Endothelial cell of umbilical vein (primary cell): ENCODE data around the gene SMIM14. TPM values are rescaled to one million over a fixed set of nuclear protein-coding genes. Genes with fewer than 3 reads are reported as not detected.

Source experiments
- BruUV-seq: library from RNA; stranded (reverse); fragments of 400-500 nt; replicated peaks from 2 replicates; lab custom pipeline; 2021; lab: Mats Ljungman, UMichigan
- CTCF ChIA-PET: fragments of 300-600, 350-600 bp; sonication (Branson Sonifier 250); formaldehyde crosslinking; loops from one replicate; lab custom pipeline; 2021; ENCODE audit warnings: antibody characterized with exemption, inconsistent platforms; lab: Charles Lee
- POLR2A ChIA-PET: fragments of 300-600, 350-600 bp; sonication (Branson Sonifier 250); formaldehyde crosslinking; loops from one replicate; lab custom pipeline; 2021; ENCODE audit warnings: antibody characterized with exemption, inconsistent platforms; lab: Charles Lee
- DNase-seq: peaks from one replicate; pipeline ENCODE4 v3.0.0-alpha.2; 2011; ENCODE audit warnings: low read depth, low spot score
- FAIRE-seq: peaks from 2 replicates; lab custom pipeline; 2011; peaks lifted over from hg19 to GRCh38; lab: Jason Lieb, UNC
- H2AFZ ChIP-seq: 2 replicates; pipeline ENCODE4 v1.6.0; 2012; ENCODE audit warnings: low read depth, low read length, control low read depth, inconsistent platforms
- H3K27ac ChIP-seq: 2 replicates; pipeline ENCODE4 v1.5.1; 2011; ENCODE audit warnings: low read depth, mild to moderate bottlenecking, control low read depth, low read length, moderate library complexity; ENCODE audit not compliant: insufficient read depth
- H3K27me3 ChIP-seq, 2 experiments: 2 replicates each; pipeline versions ENCODE4 v1.6.0 to v1.6.1; 2011; ENCODE audit warnings: low read length in 2 of 2, mixed read lengths in 1 of 2; ENCODE audit not compliant: control insufficient read depth in 2 of 2, insufficient read depth in 2 of 2
- H3K36me3 ChIP-seq, 2 experiments: 2 replicates in 1 of 2; 3 replicates in 1 of 2; pipeline ENCODE4 v1.5.1; 2011; ENCODE audit warnings: low read length in 2 of 2, mild to moderate bottlenecking in 1 of 2, moderate library complexity in 1 of 2; ENCODE audit not compliant: control insufficient read depth in 2 of 2, insufficient read depth in 2 of 2; ENCODE audit errors: extremely low read depth in 1 of 2
- H3K4me1 ChIP-seq: 3 replicates; pipeline ENCODE4 v1.5.1; 2011; ENCODE audit warnings: mild to moderate bottlenecking, low read length; ENCODE audit not compliant: control insufficient read depth, insufficient read depth; ENCODE audit errors: extremely low read depth
- H3K4me2 ChIP-seq: 2 replicates; pipeline ENCODE4 v1.6.1; 2011; ENCODE audit warnings: low read length, control low read depth, mixed read lengths; ENCODE audit not compliant: insufficient read depth
- H3K4me3 ChIP-seq, 3 experiments: fragments of 200-600 bp in 1 of 3; sonication (generic), shearing (Covaris generic) in 1 of 3; replicated peaks in 1 of 3; 2 replicates each; pipeline ENCODE4 v1.5.1; 2011 to 2016; ENCODE audit warnings: control low read depth in 3 of 3, low read length in 3 of 3, mild to moderate bottlenecking in 2 of 3, inconsistent platforms in 1 of 3, low read depth in 1 of 3, moderate library complexity in 1 of 3; ENCODE audit not compliant: insufficient read depth in 1 of 3
- H3K79me2 ChIP-seq: 2 replicates; pipeline ENCODE4 v1.6.0; 2012; ENCODE audit warnings: low read length, inconsistent platforms; ENCODE audit not compliant: control insufficient read depth, insufficient read depth
- H3K9ac ChIP-seq: replicated peaks from 2 replicates; pipeline ENCODE3; 2011; ENCODE audit warnings: low read length, control low read depth; ENCODE audit not compliant: insufficient read depth; ENCODE audit errors: extremely low read depth
- H3K9me1 ChIP-seq: replicated peaks from 3 replicates; pipeline ENCODE4 v1.6.0; 2011; ENCODE audit warnings: mild to moderate bottlenecking, low read length; ENCODE audit not compliant: control insufficient read depth, insufficient read depth; ENCODE audit errors: extremely low read depth
- H3K9me3 ChIP-seq: replicated peaks from 2 replicates; pipeline ENCODE4 v1.5.1; 2012; ENCODE audit warnings: low read length, inconsistent platforms; ENCODE audit not compliant: control insufficient read depth, insufficient read depth
- H4K20me1 ChIP-seq: replicated peaks from 2 replicates; pipeline ENCODE3; 2011; ENCODE audit warnings: mild to moderate bottlenecking, low read length; ENCODE audit not compliant: control insufficient read depth, insufficient read depth; ENCODE audit errors: extremely low read depth
- EZH2 ChIP-seq: IDR thresholded peaks from 2 replicates; pipeline ENCODE4 v1.6.1; 2012; ENCODE audit warnings: borderline replicate concordance, low read depth, mild to moderate bottlenecking, moderate library complexity, low read length, inconsistent platforms; ENCODE audit not compliant: severe bottlenecking
- FOS ChIP-seq: IDR thresholded peaks from 2 replicates; pipeline ENCODE4 v1.6.1; 2011; ENCODE audit warnings: mild to moderate bottlenecking, low read length, moderate library complexity, borderline replicate concordance; ENCODE audit not compliant: insufficient read depth
- GATA2 ChIP-seq: IDR thresholded peaks from 2 replicates; pipeline ENCODE4 v1.7.0; 2011; ENCODE audit warnings: low read depth, mild to moderate bottlenecking, moderate library complexity, mixed read lengths, low read length; ENCODE audit not compliant: insufficient read length, insufficient read depth
- JUN ChIP-seq: IDR thresholded peaks from 2 replicates; pipeline ENCODE4 v1.6.1; 2011; ENCODE audit warnings: borderline replicate concordance, low read depth; ENCODE audit not compliant: insufficient read length, insufficient read depth
- MYC ChIP-seq: IDR thresholded peaks from one replicate; pipeline ENCODE4 v1.6.1; 2011; ENCODE audit warnings: mild to moderate bottlenecking, low read depth, low read length
- POLR2A ChIP-seq: IDR thresholded peaks from 2 replicates; pipeline ENCODE4 v1.6.1; 2012; ENCODE audit warnings: low read depth, mild to moderate bottlenecking, control low read depth, low read length
- POLR2AphosphoS5 ChIP-seq: IDR thresholded peaks from 2 replicates; pipeline ENCODE4 v1.6.1; 2012; ENCODE audit warnings: low read depth, mild to moderate bottlenecking, control low read depth, low read length, moderate library complexity; ENCODE audit not compliant: insufficient read depth
- dilution Hi-C: fragments of 300-500 bp; cut with MboI; formaldehyde crosslinking; loops from one replicate; pipeline ENCODE4 v1.15.0; 2019; ENCODE audit warnings: low sequenced_read_pairs; ENCODE audit not compliant: extremely low pct_ligation_motif_present
- intact Hi-C: fragments of 100-400 bp; cut with micrococcal nuclease; formaldehyde crosslinking; loops from one replicate; pipeline ENCODE4 v1.10.0; 2022
- polyA plus RNA-seq, 4 experiments: library from polyadenylated mRNA; depleted of rRNA in 3 of 4; stranded (reverse) in 3 of 4; unstranded in 1 of 4; fragments of >200 nt; gene quantifications; 2 replicates each; pipeline versions ENCODE4 v1.2.1 to v1.2.3, GENCODE V29; 2011 to 2012; ENCODE audit warnings: missing spikeins in 1 of 4
- total RNA-seq: library from RNA; stranded (reverse); gene quantifications from 2 replicates; pipeline ENCODE4 v1.2.3, GENCODE V29; 2021
- TF ChIP-seq, protein P1 (sequence below), 2 donors: IDR thresholded peaks; 1 replicate in 1 of 2; 2 replicates in 1 of 2; pipeline ENCODE4 v1.5.1; 2011; ENCODE audit warnings: low read length in 2 of 2, mild to moderate bottlenecking in 2 of 2, moderate library complexity in 2 of 2, control low read depth in 1 of 2, inconsistent platforms in 1 of 2, low read depth in 1 of 2; ENCODE audit not compliant: insufficient read depth in 1 of 2; ENCODE audit errors: extremely low read depth in 1 of 2
- TF ChIP-seq, protein P2 (sequence below): IDR thresholded peaks from 2 replicates; pipeline ENCODE4 v1.6.1; 2011; ENCODE audit not compliant: insufficient read depth, insufficient read length

Gene SMIM14
- total and polyA plus RNA-seq, 2 donors (not counting 3 experiments of a cell fraction or from before 2014, with no cell fraction given), result 12.3 to 15.4 TPM

DNA sequence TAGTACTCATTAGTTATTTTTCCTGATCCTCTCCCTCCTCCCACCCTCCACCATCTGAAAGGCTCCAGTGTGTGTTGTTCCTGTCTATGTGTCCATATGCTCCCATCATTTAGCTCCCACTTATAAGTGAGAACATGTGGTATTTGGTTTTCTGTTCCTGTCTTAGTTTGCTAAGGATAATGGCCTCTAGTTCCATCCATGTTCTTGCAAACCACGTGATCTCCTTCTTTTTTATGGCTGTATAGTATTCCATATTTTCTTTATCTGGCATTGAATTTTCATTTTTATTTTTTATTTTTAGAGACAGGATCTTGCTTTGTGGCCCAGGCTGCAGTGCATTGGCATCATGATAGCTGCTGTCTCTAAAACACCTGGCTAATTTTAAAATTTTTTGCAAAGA, 47.3 kb upstream of the SMIM14 start:
- Histone ChIP-seq H3K27me3 (peaks cover 0 to 3% of the 10 kb centered on the region in 2 experiments), H3K9me3 (no peaks in the 10 kb centered on the region), H3K4me3 (no peak overlapping the region), H3K36me3 (no peaks in the 10 kb centered on the region), H2AFZ (no peak overlapping the region), H4K20me1 (no peaks in the 10 kb centered on the region), H3K4me1 (no peaks in the 10 kb centered on the region), H3K9ac (no peak overlapping the region), H3K9me1 (no peaks in the 10 kb centered on the region), H3K4me2 (no peak overlapping the region), H3K27ac (no peak overlapping the region), H3K79me2 (no peaks in the 10 kb centered on the region)
- FAIRE-seq (no peak), DNase-seq (no peak)
- no peak for TF ChIP-seq POLR2AphosphoS5
- TF ChIP-seq POLR2A, result no peak
- no peak for TF ChIP-seq GATA2
- no peak for TF ChIP-seq FOS
- TF ChIP-seq, protein P1, sequence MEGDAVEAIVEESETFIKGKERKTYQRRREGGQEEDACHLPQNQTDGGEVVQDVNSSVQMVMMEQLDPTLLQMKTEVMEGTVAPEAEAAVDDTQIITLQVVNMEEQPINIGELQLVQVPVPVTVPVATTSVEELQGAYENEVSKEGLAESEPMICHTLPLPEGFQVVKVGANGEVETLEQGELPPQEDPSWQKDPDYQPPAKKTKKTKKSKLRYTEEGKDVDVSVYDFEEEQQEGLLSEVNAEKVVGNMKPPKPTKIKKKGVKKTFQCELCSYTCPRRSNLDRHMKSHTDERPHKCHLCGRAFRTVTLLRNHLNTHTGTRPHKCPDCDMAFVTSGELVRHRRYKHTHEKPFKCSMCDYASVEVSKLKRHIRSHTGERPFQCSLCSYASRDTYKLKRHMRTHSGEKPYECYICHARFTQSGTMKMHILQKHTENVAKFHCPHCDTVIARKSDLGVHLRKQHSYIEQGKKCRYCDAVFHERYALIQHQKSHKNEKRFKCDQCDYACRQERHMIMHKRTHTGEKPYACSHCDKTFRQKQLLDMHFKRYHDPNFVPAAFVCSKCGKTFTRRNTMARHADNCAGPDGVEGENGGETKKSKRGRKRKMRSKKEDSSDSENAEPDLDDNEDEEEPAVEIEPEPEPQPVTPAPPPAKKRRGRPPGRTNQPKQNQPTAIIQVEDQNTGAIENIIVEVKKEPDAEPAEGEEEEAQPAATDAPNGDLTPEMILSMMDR (IDR thresholded peaks at IDR 0.05; ENCODE audit: extremely low read depth in 1 of 2, insufficient read depth in 1 of 2, low read depth in 1 of 2, low read length in 2 of 2), result no peak
- TF ChIP-seq EZH2, result no peak
- intact Hi-C loops (no loop called here), dilution Hi-C loops (no loop called here)
- CTCF ChIA-PET, result no interaction called here
- no TSS peak for BruUV-seq
- POLR2A ChIA-PET, result no interaction called here

- intact Hi-C loops (no loop called here), dilution Hi-C loops (no loop called here)
- Histone ChIP-seq H3K9me1 (no peaks in the 10 kb centered on the region), H3K4me2 (no peak overlapping the region), H3K36me3 (no peaks in the 10 kb centered on the region), H4K20me1 (no peaks in the 10 kb centered on the region), H2AFZ (no peak overlapping the region), H3K4me1 (no peaks in the 10 kb centered on the region), H3K4me3 (no peak overlapping the region), H3K27me3 (peaks cover 5 to 6% of the 10 kb centered on the region in 2 experiments), H3K9me3 (no peaks in the 10 kb centered on the region), H3K79me2 (no peaks in the 10 kb centered on the region), H3K27ac (no peak overlapping the region), H3K9ac (no peak overlapping the region)
- FAIRE-seq (no peak), DNase-seq (no peak)
- ChIA-PET CTCF (no interaction called here), POLR2A (no interaction called here)
- no peak for TF ChIP-seq POLR2AphosphoS5
- no peak for TF ChIP-seq MYC
- TF ChIP-seq, protein P1 (IDR thresholded peaks at IDR 0.05; ENCODE audit: extremely low read depth in 1 of 2, insufficient read depth in 1 of 2, low read depth in 1 of 2, low read length in 2 of 2), result no peak
- TF ChIP-seq POLR2A, result no peak
- TF ChIP-seq FOS, result no peak
- TF ChIP-seq, protein P2, sequence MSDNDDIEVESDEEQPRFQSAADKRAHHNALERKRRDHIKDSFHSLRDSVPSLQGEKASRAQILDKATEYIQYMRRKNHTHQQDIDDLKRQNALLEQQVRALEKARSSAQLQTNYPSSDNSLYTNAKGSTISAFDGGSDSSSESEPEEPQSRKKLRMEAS, result no peak
- TF ChIP-seq EZH2, result no peak
- no peak for TF ChIP-seq GATA2
- TF ChIP-seq JUN, result no peak
- BruUV-seq, result no TSS peak
Measured at GRCh38 chr4:39682138-39682537, 43.5 kb upstream of the SMIM14 start.
